ENCODE results near the gene FOXL1.

Gene FOXL1

GRCh38 chr16:86622700-86623615 lies 44.6 kb downstream of the FOXL1 start:
- DNase-seq (ENCODE audit: low read depth in 2 of 2): no peak
- TF ChIP-seq, protein P1, sequence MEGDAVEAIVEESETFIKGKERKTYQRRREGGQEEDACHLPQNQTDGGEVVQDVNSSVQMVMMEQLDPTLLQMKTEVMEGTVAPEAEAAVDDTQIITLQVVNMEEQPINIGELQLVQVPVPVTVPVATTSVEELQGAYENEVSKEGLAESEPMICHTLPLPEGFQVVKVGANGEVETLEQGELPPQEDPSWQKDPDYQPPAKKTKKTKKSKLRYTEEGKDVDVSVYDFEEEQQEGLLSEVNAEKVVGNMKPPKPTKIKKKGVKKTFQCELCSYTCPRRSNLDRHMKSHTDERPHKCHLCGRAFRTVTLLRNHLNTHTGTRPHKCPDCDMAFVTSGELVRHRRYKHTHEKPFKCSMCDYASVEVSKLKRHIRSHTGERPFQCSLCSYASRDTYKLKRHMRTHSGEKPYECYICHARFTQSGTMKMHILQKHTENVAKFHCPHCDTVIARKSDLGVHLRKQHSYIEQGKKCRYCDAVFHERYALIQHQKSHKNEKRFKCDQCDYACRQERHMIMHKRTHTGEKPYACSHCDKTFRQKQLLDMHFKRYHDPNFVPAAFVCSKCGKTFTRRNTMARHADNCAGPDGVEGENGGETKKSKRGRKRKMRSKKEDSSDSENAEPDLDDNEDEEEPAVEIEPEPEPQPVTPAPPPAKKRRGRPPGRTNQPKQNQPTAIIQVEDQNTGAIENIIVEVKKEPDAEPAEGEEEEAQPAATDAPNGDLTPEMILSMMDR (IDR thresholded peaks at IDR 0.05; ENCODE audit: low read depth, low read length): no peak
- no peak overlapping the region for H3K4me3 ChIP-seq (replicated peaks in 1 of 2; ENCODE audit: low read depth in 2 of 2, low read length in 2 of 2)

GRCh38 chr16:86625029-86625428 lies 46.7 kb downstream of the FOXL1 start:
- no peak overlapping the region for H3K4me3 ChIP-seq (replicated peaks in 1 of 2; ENCODE audit: low read depth in 2 of 2, low read length in 2 of 2)
- TF ChIP-seq, protein P1 (IDR thresholded peaks at IDR 0.05; ENCODE audit: low read depth, low read length): no peak
- no peak for DNase-seq (ENCODE audit: low read depth in 2 of 2)

- DNase-seq (ENCODE audit: low read depth in 2 of 2): no peak
- TF ChIP-seq, protein P1 (IDR thresholded peaks at IDR 0.05; ENCODE audit: low read depth, low read length): no peak
- H3K4me3 ChIP-seq (replicated peaks in 1 of 2; ENCODE audit: low read depth in 2 of 2, low read length in 2 of 2): no peak overlapping the region
Measured at GRCh38 chr16:86625821-86626220, 47.5 kb downstream of the FOXL1 start.

GRCh38 chr16:86626284-86626683 lies 47.9 kb downstream of the FOXL1 start:
- no peak for DNase-seq (ENCODE audit: low read depth in 2 of 2)
- H3K4me3 ChIP-seq (replicated peaks in 1 of 2; ENCODE audit: low read depth in 2 of 2, low read length in 2 of 2): no peak overlapping the region
- TF ChIP-seq, protein P1 (IDR thresholded peaks at IDR 0.05; ENCODE audit: low read depth, low read length): no peak

DNA sequence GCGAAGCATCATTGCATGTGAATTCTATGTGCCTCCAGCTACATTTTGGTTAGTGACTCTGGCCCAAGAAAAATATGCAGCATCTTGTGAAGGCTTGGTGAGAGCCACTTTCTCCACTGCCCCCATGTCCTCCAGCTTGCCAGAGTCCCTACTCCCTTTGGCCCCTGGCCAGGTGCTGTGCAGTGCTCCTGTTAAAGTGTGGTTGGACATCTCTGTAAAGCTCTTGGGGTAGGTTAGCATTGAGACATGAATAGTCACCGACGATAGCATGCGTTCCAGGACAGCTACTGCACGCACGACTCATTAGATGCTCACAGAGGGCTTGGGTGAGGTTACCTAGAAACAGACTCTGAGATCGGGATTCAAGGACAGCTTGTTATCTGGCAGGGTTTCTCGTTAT lies 48.6 kb downstream of the FOXL1 start:
- TF ChIP-seq, protein P1 (IDR thresholded peaks at IDR 0.05; ENCODE audit: low read depth, low read length): no peak
- no peak overlapping the region for H3K4me3 ChIP-seq (replicated peaks in 1 of 2; ENCODE audit: low read depth in 2 of 2, low read length in 2 of 2)
- DNase-seq (ENCODE audit: low read depth in 2 of 2): peak in 1 of 2 donors; percentile 56

DNA sequence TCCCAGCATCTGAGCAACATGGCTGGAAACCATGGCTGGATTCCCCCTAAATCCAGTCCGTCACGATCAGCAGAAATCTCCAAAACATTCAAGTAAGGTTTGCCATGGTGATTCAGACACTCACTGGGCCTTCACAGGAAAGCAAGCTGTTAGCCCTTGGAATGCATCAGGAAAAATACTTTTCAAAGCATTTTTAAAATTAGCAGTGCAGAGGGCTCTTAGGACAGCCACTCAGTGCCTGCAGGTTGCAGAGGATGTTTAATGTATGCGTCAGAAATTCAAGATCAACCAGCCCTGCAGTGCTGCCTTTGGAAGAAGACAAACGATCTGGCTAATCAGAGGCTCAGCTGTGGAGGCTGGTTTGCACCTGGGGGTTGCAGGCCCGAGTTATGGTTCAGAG lies 50.3 kb downstream of the FOXL1 start:
- H3K4me3 ChIP-seq (replicated peaks in 1 of 2; ENCODE audit: low read depth in 2 of 2, low read length in 2 of 2): no peak overlapping the region
- DNase-seq (ENCODE audit: low read depth in 2 of 2): no peak
- TF ChIP-seq, protein P1 (IDR thresholded peaks at IDR 0.05; ENCODE audit: low read depth, low read length): no peak
